Measurements from ENCODE around the gene TAS2R38.

GRCh38 chr7:141952461-141952860 is 21.1 kb downstream of the TAS2R38 start:
- TF ChIP-seq SUZ12 (IDR thresholded peaks at IDR 0.05; ENCODE audit: extremely low read depth, insufficient read depth, insufficient read length) (no peak), YY1 (IDR thresholded peaks at IDR 0.05; ENCODE audit: insufficient read depth, insufficient read length) (no peak)
